Activated T-helper 2 cell treated with anti-CD3 and anti-CD28 coated beads, Interferon-gamma antibody, Interleukin-2, Interleukin-4, amounts not matched to agents 10 μg/mL and 5 μg/mL and 100 μg/mL, durations not matched to agents 14 hours and 24 hours and 36 hours (primary cell): Measurements from ENCODE around the gene MYO9B. TPM values are rescaled to one million over a fixed set of nuclear protein-coding genes. Genes with fewer than 3 reads are reported as not detected.
"Not testable (repeated sequence)": the region's sequence is repeated elsewhere in the genome, so short reads cannot be mapped to it uniquely, and the experiment has no call there.

Source experiments
- DNase-seq: peaks from one replicate; pipeline ENCODE4 v3.0.0; 2021; ENCODE audit warnings: low spot score
- H3K27ac Mint-ChIP-seq: one replicate; pipeline ENCODE4 v1.8.0; 2021; ENCODE audit warnings: mixed read lengths
- H3K27me3 Mint-ChIP-seq: one replicate; pipeline ENCODE4 v1.8.0; 2021; ENCODE audit warnings: low read depth, mixed read lengths
- H3K36me3 Mint-ChIP-seq: one replicate; pipeline ENCODE4 v1.8.0; 2021; ENCODE audit warnings: low read depth, mixed read lengths
- H3K4me1 Mint-ChIP-seq: one replicate; pipeline ENCODE4 v1.8.0; 2021; ENCODE audit warnings: low read depth, mixed read lengths
- H3K4me3 Mint-ChIP-seq: one replicate; pipeline ENCODE4 v1.8.0; 2021; ENCODE audit warnings: low read depth, mild to moderate bottlenecking, moderate library complexity, mixed read lengths
- H3K9me3 Mint-ChIP-seq: one replicate; pipeline ENCODE4 v1.8.0; 2021; ENCODE audit warnings: mixed read lengths
- intact Hi-C: fragments of 100-400 bp; cut with micrococcal nuclease; formaldehyde crosslinking; loops from one replicate; pipeline ENCODE4 v1.15.1; 2023
- total RNA-seq: library from RNA; stranded (reverse); gene quantifications from 2 replicates; pipeline ENCODE4 v1.2.3, GENCODE V29; 2022

The MYO9B gene
- total RNA-seq, 1 donor from 2014 or later = 143 TPM

- H3K4me3 Mint-ChIP-seq = no peak overlapping the region
- intact Hi-C loops = loop anchor here (5.0 kb wide), 1 partner anchor 428 kb away; the partner anchor contains the start of gene COLGALT1
- H3K4me1 Mint-ChIP-seq = peaks cover 26% of the 10 kb centered on the region
- H3K27me3 Mint-ChIP-seq = no peaks in the 10 kb centered on the region
- H3K36me3 Mint-ChIP-seq = peaks cover 33% of the 10 kb centered on the region
- DNase-seq = no peak
- H3K27ac Mint-ChIP-seq = no peak overlapping the region
- H3K9me3 Mint-ChIP-seq = no peaks in the 10 kb centered on the region
These were observed 53.2 kb downstream of the MYO9B start for GRCh38 chr19:17128820-17129219.

- Mint-ChIP-seq H3K4me3 (no peak overlapping the region), H3K27me3 (no peaks in the 10 kb centered on the region), H3K4me1 (peaks cover 26% of the 10 kb centered on the region), H3K36me3 (peaks cover 36% of the 10 kb centered on the region), H3K9me3 (no peaks in the 10 kb centered on the region), H3K27ac (no peak overlapping the region)
- intact Hi-C loops = loop anchor here (5.0 kb wide), 1 partner anchor 428 kb away; the partner anchor contains the start of gene COLGALT1
- no peak for DNase-seq
These were observed 53.8 kb downstream of the MYO9B start for GRCh38 chr19:17129377-17129776.

- H3K36me3 Mint-ChIP-seq = peaks cover 28% of the 10 kb centered on the region
- H3K27ac Mint-ChIP-seq = peak overlapping the region; percentile 2
- peaks cover 9% of the 10 kb centered on the region for H3K4me1 Mint-ChIP-seq
- no peak for DNase-seq
- intact Hi-C loops = no loop called here
- H3K27me3 Mint-ChIP-seq = no peaks in the 10 kb centered on the region
- H3K9me3 Mint-ChIP-seq = no peaks in the 10 kb centered on the region
- no peak overlapping the region for H3K4me3 Mint-ChIP-seq
These were observed 59.6 kb downstream of the MYO9B start for GRCh38 chr19:17135001-17135853.

- peaks cover 26% of the 10 kb centered on the region for H3K36me3 Mint-ChIP-seq
- intact Hi-C loops = no loop called here
- peaks cover 6% of the 10 kb centered on the region for H3K4me1 Mint-ChIP-seq
- no peaks in the 10 kb centered on the region for H3K27me3 Mint-ChIP-seq
- no peak overlapping the region for H3K27ac Mint-ChIP-seq
- no peak overlapping the region for H3K4me3 Mint-ChIP-seq
- no peaks in the 10 kb centered on the region for H3K9me3 Mint-ChIP-seq
- no peak for DNase-seq
These were observed 60.4 kb downstream of the MYO9B start for GRCh38 chr19:17136021-17136420.

GRCh38 chr19:17136617-17137016, 61.0 kb downstream of the MYO9B start:
- intact Hi-C loops = no loop called here
- Mint-ChIP-seq H3K27me3 (no peaks in the 10 kb centered on the region), H3K4me3 (no peak overlapping the region), H3K36me3 (peaks cover 32% of the 10 kb centered on the region), H3K27ac (no peak overlapping the region), H3K4me1 (peaks cover 8% of the 10 kb centered on the region), H3K9me3 (no peaks in the 10 kb centered on the region)
- no peak for DNase-seq

- Mint-ChIP-seq H3K4me3 (no peak overlapping the region), H3K27me3 (no peaks in the 10 kb centered on the region), H3K9me3 (no peaks in the 10 kb centered on the region), H3K36me3 (peaks cover 35% of the 10 kb centered on the region), H3K4me1 (peaks cover 9% of the 10 kb centered on the region), H3K27ac (no peak overlapping the region)
- intact Hi-C loops = no loop called here
- DNase-seq = no peak
These were observed 61.8 kb downstream of the MYO9B start for GRCh38 chr19:17137417-17137816.

- H3K36me3 Mint-ChIP-seq = peaks cover 41% of the 10 kb centered on the region
- H3K27me3 Mint-ChIP-seq, H3K9me3 Mint-ChIP-seq, H3K27ac Mint-ChIP-seq, intact Hi-C loops, H3K4me1 Mint-ChIP-seq, H3K4me3 Mint-ChIP-seq, DNase-seq: not testable (repeated sequence)
These were observed 62.7 kb downstream of the MYO9B start for GRCh38 chr19:17138052-17138846.

GRCh38 chr19:17138937-17139598, 63.5 kb downstream of the MYO9B start:
- no peaks in the 10 kb centered on the region for H3K9me3 Mint-ChIP-seq

GRCh38 chr19:17144771-17145170, 69.2 kb downstream of the MYO9B start:
- H3K27me3 Mint-ChIP-seq, DNase-seq, H3K27ac Mint-ChIP-seq, H3K9me3 Mint-ChIP-seq, intact Hi-C loops, H3K4me3 Mint-ChIP-seq, H3K4me1 Mint-ChIP-seq: not testable (repeated sequence)
- peaks cover 39% of the 10 kb centered on the region for H3K36me3 Mint-ChIP-seq

More at GRCh38 chr19:17138937-17139598, 63.5 kb downstream of the MYO9B start:
- Mint-ChIP-seq H3K4me1 (peaks cover 9% of the 10 kb centered on the region), H3K27ac (no peak overlapping the region), H3K27me3 (no peaks in the 10 kb centered on the region), H3K4me3 (no peak overlapping the region), H3K36me3 (peaks cover 37% of the 10 kb centered on the region)
- DNase-seq = no peak
- intact Hi-C loops = no loop called here

GRCh38 chr19:17145546-17146497, 70.2 kb downstream of the MYO9B start:
- peaks cover 6% of the 10 kb centered on the region for H3K4me1 Mint-ChIP-seq
- no peak overlapping the region for H3K4me3 Mint-ChIP-seq
- H3K27me3 Mint-ChIP-seq = no peaks in the 10 kb centered on the region
- no peak overlapping the region for H3K27ac Mint-ChIP-seq
- intact Hi-C loops = no loop called here
- no peaks in the 10 kb centered on the region for H3K9me3 Mint-ChIP-seq
- no peak for DNase-seq
- peaks cover 34% of the 10 kb centered on the region for H3K36me3 Mint-ChIP-seq

- Mint-ChIP-seq H3K4me1 (peaks cover 2% of the 10 kb centered on the region), H3K9me3 (no peaks in the 10 kb centered on the region), H3K36me3 (peaks cover 31% of the 10 kb centered on the region), H3K27ac (no peak overlapping the region), H3K4me3 (no peak overlapping the region), H3K27me3 (no peaks in the 10 kb centered on the region)
- intact Hi-C loops = no loop called here
- no peak for DNase-seq
These were observed 72.6 kb downstream of the MYO9B start for GRCh38 chr19:17148130-17148529.
